ENCODE results near the gene OSGEPL1.
"Not testable (repeated sequence)": the region's sequence is repeated elsewhere in the genome, so short reads cannot be mapped to it uniquely, and the experiment has no call there.

Gene OSGEPL1

DNA sequence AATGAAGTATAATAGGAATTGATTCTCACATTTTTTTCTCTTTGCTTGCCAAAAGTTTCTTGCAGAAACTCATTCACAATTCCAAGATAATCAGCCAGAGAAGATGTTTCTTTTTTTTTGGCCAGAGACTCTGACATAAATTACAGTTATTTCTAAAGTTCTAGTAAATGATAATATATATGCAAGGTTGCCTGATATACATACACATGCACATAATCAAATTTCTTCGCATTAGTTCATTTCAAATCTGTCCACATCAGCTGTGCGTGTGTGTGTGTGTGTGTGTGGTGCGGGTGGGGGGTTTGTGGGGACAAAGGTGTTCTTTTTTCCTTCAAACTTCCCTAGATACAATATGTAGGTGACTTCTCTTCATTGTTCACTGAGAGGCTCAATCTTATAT lies 33.2 kb downstream of the OSGEPL1 start:
- TF ChIP-seq, protein P1, sequence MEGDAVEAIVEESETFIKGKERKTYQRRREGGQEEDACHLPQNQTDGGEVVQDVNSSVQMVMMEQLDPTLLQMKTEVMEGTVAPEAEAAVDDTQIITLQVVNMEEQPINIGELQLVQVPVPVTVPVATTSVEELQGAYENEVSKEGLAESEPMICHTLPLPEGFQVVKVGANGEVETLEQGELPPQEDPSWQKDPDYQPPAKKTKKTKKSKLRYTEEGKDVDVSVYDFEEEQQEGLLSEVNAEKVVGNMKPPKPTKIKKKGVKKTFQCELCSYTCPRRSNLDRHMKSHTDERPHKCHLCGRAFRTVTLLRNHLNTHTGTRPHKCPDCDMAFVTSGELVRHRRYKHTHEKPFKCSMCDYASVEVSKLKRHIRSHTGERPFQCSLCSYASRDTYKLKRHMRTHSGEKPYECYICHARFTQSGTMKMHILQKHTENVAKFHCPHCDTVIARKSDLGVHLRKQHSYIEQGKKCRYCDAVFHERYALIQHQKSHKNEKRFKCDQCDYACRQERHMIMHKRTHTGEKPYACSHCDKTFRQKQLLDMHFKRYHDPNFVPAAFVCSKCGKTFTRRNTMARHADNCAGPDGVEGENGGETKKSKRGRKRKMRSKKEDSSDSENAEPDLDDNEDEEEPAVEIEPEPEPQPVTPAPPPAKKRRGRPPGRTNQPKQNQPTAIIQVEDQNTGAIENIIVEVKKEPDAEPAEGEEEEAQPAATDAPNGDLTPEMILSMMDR (IDR thresholded peaks at IDR 0.05; ENCODE audit: borderline replicate concordance, insufficient read depth, low read depth, low read length), result no peak

DNA sequence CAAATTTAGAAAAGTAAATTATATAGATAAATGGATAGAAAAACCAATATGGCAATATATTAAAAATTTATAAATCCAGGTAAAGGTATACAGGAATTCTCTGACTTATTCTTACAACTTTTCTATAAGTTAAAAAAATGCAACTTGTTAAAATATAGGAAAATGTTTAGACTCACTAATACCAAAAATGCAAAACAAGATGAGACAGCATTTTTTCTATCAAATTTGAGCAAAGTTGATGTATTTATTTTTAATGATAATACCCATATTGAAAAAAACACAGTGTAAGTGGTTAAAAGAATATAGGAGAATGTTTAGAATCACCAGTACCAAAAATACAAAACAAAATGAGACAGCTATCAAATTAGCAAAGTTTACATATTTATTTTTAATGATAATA lies 35.7 kb downstream of the OSGEPL1 start:
- no peak overlapping the region for H3K4me3 ChIP-seq (ENCODE audit: low read depth, low read length)
- TF ChIP-seq, protein P1 (IDR thresholded peaks at IDR 0.05; ENCODE audit: borderline replicate concordance, insufficient read depth, low read depth, low read length), result no peak

More for the DNA sequence above, 33.2 kb downstream of the OSGEPL1 start:
- H3K4me3 ChIP-seq (ENCODE audit: low read depth, low read length), result no peak overlapping the region

DNA sequence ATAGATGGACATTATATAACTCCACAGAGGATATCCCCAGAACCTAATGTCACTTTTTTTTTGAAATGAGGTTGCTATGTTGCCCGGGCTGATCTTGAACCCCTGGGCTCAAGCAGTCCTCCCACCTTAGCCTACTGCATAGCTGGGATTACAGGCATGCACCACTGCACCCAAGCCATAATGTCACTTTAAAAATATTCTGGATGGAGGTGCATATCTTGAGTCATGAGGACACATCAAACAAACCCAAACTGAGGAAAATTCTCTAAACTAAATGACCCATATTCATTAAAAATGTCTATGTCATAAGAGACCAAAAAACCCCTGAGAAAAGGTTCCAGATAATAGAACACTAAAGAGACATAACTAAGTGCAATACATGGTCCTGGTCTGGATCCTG lies 36.3 kb downstream of the OSGEPL1 start:
- no peak overlapping the region for H3K4me3 ChIP-seq (ENCODE audit: low read depth, low read length)
- TF ChIP-seq, protein P1 (IDR thresholded peaks at IDR 0.05; ENCODE audit: borderline replicate concordance, insufficient read depth, low read depth, low read length), result no peak

DNA sequence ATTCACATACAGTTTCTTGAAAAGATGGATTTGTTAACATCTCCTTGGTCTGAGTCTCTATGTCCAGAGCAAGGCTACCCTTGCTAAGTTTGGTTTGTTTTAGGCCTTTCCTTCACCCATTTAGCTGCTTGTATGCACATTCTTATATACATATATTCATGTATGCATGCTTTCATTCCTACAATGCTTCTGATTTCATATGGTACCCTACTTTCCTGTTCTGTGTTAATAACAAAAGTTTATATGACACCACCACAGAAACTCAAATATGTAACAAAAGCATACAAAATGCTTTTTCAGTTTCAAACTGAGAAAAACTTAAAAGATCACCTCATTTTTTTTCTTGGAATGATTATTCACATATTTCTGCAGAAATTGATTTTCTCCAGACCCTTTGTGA lies 39.4 kb downstream of the OSGEPL1 start:
- H3K4me3 ChIP-seq (ENCODE audit: low read depth, low read length), result no peak overlapping the region
- TF ChIP-seq, protein P1 (IDR thresholded peaks at IDR 0.05; ENCODE audit: borderline replicate concordance, insufficient read depth, low read depth, low read length), result no peak

DNA sequence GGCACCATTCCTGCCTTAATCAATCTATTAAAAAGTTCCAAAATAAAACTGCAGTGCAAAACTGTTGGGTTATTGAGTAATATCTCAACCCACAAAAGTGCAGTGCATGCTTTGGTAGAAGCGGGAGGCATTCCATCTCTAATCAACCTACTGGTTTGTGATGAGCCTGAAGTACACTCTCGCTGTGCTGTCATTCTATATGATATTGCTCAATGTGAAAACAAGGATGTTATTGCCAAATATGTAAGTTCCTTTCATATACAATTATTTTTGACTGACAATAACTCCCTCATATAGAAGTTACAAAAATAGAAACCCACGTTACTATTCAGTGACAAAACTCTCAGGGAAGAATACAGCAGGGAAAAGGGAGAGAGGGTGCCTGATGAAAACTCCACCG lies 43.0 kb downstream of the OSGEPL1 start:
- H3K4me3 ChIP-seq (ENCODE audit: low read depth, low read length), result no peak overlapping the region
- TF ChIP-seq, protein P1 (IDR thresholded peaks at IDR 0.05; ENCODE audit: borderline replicate concordance, insufficient read depth, low read depth, low read length), result no peak

DNA sequence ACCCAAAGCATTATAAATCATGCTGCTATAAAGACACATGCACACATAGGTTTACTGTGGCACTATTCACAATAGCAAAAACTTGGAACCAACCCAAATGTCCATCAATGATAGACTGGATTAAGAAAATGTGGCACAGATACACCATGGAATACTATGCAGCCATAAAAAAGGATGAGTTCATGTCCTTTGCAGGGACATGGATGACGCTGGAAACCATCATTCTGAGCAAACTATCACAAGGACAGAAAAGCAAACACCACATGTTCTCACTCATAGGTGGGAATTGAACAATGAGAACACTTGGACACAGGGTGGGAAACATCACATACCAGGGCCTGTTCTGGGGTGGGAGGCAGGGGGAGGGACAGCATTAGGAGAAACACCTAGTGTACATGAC lies 45.0 kb downstream of the OSGEPL1 start:
- H3K4me3 ChIP-seq (ENCODE audit: low read depth, low read length), result not testable (repeated sequence)

DNA sequence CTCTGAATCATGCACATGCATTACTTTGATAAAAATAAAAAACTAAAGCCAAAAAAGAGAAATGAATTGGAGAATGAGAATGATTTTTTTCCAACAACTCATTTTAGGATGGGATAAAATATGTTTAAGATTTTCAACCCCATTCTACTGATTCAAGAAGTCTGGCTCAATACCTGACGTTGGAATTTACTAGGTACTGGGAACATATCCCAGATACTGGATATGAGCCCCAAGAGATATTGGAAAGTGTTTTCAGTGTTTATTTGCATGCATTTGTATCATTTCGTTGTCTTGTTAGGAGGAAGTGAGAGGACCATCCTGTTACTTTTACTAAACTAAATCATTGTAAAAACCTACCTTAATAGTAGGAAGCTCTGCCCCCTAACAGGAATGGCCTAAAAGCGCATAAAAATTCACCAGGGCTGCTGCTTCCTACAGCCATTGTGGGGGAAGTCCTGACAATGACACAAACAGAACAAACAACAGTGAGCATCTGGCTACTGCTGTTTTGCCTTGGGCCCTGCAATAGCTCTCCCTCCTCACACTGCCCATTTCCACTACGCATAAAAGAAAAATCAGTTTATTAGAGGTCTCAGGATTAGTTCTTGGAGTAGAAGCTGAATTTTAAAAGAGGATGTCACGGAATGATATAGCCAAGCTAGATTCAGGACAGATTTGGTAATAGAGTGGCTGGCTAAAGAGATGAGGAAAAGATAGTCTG lies 52.9 kb downstream of the OSGEPL1 start:
- TF ChIP-seq, protein P1 (IDR thresholded peaks at IDR 0.05; ENCODE audit: borderline replicate concordance, insufficient read depth, low read depth, low read length), result no peak
- no peak overlapping the region for H3K4me3 ChIP-seq (ENCODE audit: low read depth, low read length)
